Suppressor macrophage treated with lipopolysaccharide for 4 hours (primary cell): Measurements from ENCODE around the gene SNX6.

ENCODE experiments used
- DNase-seq: peaks from one replicate; pipeline ENCODE4 v3.0.0-alpha.2; 2020

SNX6 gene

DNA sequence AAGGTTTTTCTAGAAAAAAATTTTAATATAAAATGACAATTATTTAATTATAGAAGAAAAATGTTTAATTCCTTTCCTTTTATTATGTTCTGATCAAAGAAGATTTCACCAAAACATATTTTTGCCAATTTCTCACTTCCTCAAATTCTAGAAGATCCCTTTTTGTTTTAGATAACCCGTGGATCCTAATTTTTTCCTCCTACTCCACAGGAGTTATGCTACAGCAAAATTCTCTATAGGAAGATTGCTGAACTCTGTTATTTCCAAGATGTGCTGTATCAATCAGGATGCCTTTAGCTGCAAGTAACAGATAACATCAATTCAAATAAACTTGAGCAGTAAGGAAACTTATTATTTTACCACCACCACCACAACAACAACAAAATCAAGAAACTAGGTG is 3.8 kb upstream of the SNX6 start:
- peak; percentile 25 for DNase-seq

GRCh38 chr14:34632411-34632978 is 2.5 kb upstream of the SNX6 start:
- no peak for DNase-seq

GRCh38 chr14:34629344-34629656 is 648 bp downstream of the SNX6 start:
- DNase-seq = no peak

GRCh38 chr14:34628681-34629135 is 1.2 kb downstream of the SNX6 start:
- DNase-seq = no peak

- no peak for DNase-seq
Measured at GRCh38 chr14:34623506-34623905, 6.4 kb downstream of the SNX6 start.

GRCh38 chr14:34620839-34621238 is 9.1 kb downstream of the SNX6 start:
- DNase-seq = no peak

DNA sequence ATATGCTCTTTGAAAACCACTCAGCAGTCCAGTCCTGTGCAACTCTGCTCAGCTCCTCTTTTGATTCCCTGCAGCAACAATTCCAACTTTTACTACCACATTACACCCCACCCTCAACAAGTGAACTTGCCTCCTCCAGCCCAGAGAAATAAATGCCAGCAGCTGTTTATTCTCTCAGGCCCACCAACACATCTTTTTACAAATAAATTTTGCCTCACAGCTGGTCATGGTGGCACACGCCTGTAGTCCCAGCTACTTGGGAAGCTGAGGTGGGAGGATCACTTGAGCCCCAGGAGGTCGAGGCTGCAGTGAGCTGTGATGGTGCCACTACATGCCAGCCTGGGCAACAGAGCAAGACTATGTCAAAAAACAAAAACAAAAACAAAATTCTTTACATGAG is 9.8 kb downstream of the SNX6 start:
- no peak for DNase-seq

DNA sequence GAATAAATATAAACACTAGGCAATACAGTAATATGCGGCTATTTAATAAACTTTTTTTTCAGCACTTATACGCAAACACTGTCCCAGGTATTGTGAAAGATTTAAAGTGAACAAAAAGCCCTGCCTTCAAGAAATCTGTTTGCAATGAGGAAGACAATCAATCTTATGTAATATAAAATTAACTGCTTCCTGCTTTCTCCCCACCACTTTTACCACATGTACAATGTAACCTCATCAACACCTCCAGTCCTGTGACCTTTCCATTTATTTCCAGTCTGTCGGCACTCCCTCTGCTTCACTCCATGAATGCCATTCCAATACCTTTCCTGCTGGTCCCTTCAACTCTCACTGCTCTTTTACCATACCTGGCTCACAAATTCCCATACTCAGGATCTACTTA is 10.5 kb downstream of the SNX6 start:
- DNase-seq = no peak

- no peak for DNase-seq
Measured at GRCh38 chr14:34616360-34616759, 13.6 kb downstream of the SNX6 start.

DNA sequence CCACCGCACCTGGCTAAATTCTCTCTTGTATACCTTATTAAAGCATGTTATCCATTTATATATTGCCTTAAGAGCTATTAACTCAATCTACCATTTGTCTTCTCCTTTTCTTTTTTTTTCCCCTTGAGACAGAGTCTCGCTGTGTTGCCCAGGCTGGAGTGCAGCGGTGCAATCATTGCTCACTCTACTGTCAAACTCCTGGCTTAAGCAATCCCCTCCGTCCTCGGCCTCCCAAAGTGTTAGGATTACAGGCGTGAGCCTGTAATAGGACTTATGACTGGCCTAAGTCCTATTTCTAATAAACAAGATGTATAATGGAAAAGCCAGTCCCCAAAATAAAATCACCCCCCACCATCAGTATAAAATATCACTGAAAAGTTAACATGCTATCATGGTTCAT is 14.4 kb downstream of the SNX6 start:
- no peak for DNase-seq

- DNase-seq = no peak
Measured at GRCh38 chr14:34614638-34615037, 15.3 kb downstream of the SNX6 start.

- no peak for DNase-seq
Measured at GRCh38 chr14:34610101-34610500, 19.8 kb downstream of the SNX6 start.

DNA sequence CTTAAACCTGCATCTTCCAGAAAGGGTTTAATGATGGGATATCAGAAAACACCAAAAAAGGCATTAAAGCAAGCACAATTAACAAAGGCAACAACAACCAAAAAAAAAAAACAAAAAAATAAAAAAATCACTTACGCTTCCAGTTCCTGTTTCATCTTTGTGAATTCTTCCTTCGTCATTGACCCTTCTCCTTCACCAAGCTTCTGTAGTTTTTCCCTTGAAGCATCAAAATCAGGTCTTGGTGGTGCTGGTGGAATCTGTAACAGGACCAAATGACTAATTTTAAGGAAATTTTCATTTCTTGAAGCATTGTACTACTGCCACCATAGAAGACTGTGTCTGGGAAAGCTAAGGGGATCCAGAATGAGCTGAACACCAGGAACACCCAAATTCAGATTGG is 24.5 kb downstream of the SNX6 start:
- DNase-seq = peak; percentile 84

DNA sequence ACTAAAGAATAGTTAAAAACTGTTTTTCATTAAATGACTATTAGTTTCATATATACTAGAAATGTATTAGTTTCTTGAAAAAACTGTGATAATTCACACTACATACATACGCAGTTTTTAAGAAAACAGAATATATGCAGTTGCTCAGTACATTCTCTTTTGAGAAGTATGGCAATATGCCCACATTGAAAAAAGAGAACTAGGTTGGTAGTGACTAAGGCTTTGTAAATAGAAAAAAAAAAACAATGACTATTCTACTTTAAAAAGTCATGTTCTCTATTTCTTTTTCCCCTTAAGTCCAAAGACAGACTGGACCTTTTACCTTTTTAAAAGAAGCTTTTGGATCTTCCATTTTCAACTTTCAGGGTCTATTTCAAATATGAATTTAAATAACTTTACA is 25.0 kb downstream of the SNX6 start:
- peak; percentile 68 for DNase-seq

DNA sequence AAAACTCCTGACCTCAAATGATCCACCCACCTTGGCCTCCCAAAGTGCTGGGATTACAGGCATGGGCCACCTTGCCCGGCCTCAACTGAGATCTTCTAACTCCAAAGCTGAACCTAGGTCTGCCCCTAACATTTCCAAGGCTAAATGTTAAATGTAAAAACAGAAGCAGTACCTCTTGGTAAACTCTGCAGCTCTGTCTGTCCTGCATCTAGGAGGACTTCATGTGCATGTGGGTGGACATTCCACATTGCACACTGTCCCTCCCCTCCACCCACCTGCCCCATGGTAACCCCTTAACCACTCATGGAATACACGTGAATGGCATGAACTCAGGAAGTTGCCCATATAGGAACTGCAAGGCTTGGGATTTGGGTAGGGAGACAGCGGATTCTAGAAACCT is 33.1 kb downstream of the SNX6 start:
- DNase-seq = no peak

DNA sequence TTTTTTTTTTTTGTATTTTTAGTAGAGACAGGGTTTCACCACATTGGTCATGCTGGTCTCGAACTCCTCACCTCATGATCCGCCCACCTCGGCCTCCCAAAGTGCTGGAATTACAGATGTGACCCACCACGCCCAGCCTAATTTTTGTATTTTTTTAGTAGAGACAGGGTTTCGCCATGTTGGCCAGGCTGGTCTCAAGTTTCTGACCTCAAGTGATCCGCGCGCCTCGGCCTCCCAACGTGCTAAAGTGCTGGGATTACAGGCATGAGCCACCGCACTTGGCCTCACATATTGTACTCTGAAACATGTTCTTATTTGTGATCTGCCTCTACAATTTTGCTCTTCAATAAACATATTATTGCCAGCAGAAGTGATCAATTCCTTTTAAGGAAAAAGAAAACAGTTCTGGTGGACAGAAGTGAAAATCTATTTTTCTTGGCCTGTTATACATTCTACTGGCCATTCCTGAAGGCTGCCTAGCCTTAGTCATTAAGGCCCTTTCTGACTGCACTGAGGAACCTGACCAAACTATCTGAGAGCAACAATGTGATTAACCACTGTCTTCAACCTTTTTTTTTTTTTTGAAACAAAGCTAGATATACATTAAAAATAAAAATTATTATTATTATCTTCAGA is 36.1 kb downstream of the SNX6 start:
- no peak for DNase-seq

DNA sequence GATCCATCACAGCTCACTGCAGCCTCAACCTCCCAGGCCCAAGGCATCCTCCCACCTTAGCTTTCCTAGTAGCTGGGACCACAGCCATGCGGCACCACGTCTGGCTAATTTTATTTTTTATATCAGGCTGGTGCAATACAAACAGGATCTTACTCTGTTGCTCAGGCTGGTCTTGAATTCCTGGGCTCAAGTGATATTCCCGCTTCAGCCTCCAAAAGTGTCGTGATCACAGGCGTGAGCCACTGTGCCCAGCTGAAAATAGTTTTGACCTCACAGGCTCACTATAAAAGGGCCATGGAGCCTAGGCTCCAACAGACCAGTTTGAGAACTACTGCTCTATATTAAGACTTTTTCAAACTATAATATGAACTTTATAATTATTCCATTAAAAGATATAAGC is 37.3 kb downstream of the SNX6 start:
- no peak for DNase-seq

DNA sequence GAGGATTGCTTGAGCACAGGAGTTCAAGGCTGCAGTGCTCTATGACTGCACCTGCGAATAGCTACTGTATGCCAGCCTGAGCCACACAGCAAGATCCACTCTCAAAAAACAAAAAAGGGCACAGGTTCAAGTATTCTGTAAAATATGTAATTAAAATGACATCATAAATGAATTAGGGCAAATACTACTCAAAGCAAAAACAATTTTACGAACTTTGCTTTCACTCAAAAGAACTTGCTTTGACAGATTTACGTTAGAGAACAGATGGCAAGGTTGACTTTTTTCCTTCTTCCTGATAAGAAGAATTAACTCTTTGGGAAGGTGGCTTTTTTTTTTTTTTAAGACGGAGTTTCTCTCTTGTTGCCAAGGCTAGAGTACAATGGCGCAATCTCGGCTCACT is 46.4 kb downstream of the SNX6 start:
- DNase-seq = no peak

GRCh38 chr14:34582117-34582680 is 47.7 kb downstream of the SNX6 start:
- no peak for DNase-seq

DNA sequence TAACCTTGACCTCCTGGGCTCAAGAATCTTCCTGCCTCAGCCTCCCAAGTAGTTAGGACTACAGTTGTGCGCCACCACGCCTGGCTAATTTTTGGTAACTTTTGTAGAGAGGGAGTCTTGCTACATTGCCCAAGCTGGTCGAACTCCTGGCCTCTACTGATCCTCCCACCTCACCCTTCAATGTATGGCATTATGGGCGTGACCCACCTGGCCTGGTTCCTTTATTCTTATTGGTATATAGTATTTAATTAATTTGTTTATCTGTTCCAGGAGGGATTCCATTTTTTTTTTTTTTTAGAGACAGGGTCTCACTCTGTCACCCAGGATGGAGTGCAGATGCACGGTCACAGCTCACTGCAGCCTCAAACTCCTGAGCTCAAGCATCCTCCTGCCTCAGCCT is 49.6 kb downstream of the SNX6 start:
- no peak for DNase-seq

GRCh38 chr14:34571771-34572170 is 58.2 kb downstream of the SNX6 start:
- no peak for DNase-seq

DNA sequence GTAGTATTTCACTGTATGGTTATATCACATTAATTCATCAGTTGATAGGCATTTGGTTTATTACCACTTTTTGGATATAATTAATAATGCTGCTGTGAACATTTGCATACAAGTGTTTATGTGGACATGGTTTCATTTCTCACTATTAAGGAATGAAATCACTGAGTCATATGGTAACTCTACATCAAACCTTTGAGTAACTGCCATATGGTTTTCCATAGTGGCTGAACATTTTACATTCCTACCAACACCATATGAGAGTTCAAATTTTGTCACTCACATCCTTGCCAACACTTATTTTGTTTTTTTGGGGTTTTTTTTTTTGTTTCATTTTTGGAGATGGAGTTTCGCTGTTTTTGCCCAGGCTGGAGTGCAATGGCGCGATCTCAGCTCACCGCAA is 60.2 kb downstream of the SNX6 start:
- DNase-seq = peak; percentile 20

GRCh38 chr14:34568803-34569202 is 61.1 kb downstream of the SNX6 start:
- no peak for DNase-seq

- DNase-seq = no peak
Measured at GRCh38 chr14:34562776-34563150, 67.2 kb downstream of the SNX6 start.
